Choroid plexus epithelial cell (primary cell): Measurements from ENCODE around the gene PPP1R14C.

Experiments used
- DNase-seq: peaks from one replicate; pipeline ENCODE4 v3.0.0-alpha.2; 2010; ENCODE audit warnings: low read depth
- H3K4me3 ChIP-seq: 2 replicates; pipeline ENCODE4 v1.5.1; 2011; ENCODE audit warnings: low read depth, mild to moderate bottlenecking, control low read depth, low read length, moderate library complexity
- TF ChIP-seq, protein P1 (sequence below): conservative IDR thresholded peaks from 2 replicates; pipeline ENCODE4 v1.5.1; 2011; ENCODE audit warnings: low read depth, mild to moderate bottlenecking, control low read depth, inconsistent platforms, low read length, moderate library complexity

Gene PPP1R14C

DNA sequence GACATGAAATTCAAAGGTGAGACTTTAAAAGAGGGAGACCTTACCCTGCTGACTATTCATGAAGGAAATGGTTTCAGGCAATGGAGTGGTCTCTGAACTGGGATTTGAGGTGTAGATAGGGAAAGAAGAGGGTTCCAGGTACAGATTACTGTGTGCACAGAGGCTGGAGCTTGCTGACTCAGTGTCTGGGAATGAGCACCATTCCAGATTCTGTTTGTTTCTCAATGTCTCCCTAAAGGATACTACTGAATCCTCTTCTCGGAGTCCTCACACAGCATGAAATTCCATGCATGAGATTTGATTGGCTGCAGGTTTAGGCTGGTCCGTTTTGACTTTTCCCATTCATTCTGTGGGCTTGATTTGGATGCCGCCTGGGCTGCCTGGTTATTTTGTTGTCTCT, 49.0 kb downstream of the PPP1R14C start:
- DNase-seq: peak; percentile 6
- H3K4me3 ChIP-seq: no peak overlapping the region
- TF ChIP-seq, protein P1, sequence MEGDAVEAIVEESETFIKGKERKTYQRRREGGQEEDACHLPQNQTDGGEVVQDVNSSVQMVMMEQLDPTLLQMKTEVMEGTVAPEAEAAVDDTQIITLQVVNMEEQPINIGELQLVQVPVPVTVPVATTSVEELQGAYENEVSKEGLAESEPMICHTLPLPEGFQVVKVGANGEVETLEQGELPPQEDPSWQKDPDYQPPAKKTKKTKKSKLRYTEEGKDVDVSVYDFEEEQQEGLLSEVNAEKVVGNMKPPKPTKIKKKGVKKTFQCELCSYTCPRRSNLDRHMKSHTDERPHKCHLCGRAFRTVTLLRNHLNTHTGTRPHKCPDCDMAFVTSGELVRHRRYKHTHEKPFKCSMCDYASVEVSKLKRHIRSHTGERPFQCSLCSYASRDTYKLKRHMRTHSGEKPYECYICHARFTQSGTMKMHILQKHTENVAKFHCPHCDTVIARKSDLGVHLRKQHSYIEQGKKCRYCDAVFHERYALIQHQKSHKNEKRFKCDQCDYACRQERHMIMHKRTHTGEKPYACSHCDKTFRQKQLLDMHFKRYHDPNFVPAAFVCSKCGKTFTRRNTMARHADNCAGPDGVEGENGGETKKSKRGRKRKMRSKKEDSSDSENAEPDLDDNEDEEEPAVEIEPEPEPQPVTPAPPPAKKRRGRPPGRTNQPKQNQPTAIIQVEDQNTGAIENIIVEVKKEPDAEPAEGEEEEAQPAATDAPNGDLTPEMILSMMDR: no peak

DNA sequence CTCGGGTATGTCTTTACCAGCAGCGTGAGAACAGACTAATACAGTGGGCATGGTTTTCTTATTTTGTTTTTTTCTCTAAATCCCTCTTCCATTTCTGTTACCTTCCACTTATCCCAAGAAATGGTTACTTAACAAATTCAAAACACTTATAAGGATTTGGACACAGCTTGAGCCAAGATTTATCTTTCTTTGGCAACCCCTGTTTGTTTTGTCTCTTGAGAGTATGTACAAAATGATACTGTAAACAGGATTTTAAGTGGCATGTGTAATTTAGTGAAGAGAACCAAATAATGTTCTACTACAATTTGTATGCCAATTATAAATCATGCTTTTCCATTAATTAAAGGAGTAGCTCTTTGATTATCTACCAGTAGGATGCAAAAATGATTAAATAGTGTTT, 51.4 kb downstream of the PPP1R14C start:
- no peak for DNase-seq
- H3K4me3 ChIP-seq: no peak overlapping the region
- TF ChIP-seq, protein P1: no peak

DNA sequence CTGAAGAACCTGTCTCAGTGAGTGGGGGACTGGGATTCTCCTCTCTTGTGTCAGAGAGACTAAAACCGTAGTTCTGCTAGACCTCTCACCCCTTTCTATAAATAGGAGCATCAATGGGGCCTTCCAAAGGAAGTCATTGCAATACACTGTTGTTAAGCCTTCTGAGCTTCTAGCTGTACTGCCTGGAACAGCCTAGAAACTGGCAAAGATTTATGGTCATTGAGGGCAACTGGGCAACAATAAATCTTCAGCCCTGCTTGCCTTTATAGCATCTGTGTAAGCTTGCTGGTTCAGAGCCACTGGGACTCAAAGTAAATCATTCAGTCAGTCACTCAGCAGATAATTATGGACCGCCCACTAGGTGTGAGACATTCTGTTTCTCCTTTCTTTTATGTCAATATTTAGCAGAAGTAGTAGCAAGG, 53.2 kb downstream of the PPP1R14C start:
- TF ChIP-seq, protein P1: no peak
- DNase-seq: no peak

DNA sequence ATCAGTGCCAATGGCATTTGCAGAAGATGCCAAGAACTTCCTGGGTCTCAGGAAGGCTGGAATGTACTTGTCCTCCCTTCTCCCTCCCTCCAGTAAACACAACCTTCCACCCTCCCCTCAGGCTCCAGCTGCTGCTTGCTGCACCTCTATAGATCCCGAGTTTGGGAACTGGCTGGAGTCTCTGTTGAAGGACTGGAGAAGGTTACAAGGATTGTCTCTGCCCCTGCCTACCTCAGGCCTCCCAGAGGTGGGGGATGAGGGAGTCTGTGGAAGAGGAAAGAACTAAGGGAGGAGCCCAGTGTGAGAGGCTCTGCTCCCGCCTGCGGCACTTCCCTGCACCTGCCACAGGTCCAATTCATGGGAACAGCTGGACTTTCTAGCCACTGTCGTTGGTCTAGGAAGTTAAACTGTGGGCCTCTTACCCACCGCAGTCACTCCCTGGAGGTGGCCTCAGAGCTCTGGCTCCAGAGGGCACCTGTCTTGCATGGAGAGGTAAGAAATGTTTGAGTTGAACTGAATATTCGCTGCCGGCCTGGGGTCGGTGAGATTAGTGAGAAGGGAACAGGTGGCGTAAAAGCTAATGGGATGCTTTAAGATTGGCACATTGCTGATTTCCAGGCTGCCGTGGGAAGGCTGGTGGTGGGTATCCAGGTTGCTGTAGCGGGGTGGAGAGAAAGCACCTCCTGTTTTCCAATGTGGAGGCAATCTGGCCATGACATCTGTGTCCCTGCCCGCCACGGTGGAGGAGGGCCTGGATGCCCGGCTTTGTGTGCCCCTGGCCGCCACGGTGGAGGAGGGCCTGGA, 54.3 kb downstream of the PPP1R14C start:
- TF ChIP-seq, protein P1: no peak
- H3K4me3 ChIP-seq: no peak overlapping the region
- DNase-seq: no peak

More for the DNA sequence above, 53.2 kb downstream of the PPP1R14C start:
- H3K4me3 ChIP-seq: no peak overlapping the region

DNA sequence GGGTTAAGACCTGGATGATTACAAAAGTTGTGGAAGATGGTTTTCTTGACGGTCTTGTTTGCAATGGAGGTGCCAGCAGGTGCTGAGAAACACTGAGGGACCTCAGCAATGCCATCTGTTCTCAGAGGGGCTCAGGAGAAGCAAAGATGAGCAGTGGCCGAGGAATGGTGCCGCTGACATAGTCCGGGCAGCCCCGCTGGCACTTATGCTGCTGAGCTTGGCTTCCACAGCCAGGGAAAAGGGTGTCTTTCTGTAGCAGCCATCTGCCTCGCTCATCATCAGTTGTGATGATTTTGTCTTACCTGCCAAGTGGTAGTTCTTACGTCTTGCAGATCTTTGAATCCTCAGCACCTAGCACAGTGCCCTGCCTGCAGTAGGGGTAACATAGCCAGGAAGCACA, 55.7 kb downstream of the PPP1R14C start:
- TF ChIP-seq, protein P1: no peak
- DNase-seq: no peak
- H3K4me3 ChIP-seq: no peak overlapping the region

DNA sequence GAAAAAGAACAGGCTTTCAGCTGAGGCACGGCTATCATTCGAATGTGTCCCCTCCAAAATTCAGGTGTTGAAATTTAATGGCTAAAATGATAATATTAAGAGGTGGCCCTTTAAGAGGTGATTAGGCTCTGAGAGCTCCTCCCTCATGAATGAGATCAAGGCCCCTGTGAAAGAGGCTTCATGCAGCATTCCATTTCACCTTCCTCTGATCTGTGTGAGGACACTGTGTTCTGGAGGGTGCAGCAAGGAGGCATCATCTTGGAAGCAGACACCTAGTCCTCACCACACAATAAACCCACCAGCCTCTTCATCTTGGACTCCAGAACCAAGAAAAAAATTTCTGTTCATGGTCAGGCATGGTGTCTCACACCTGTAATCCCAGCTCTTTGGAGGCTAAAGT, 56.4 kb downstream of the PPP1R14C start:
- no peak overlapping the region for H3K4me3 ChIP-seq
- TF ChIP-seq, protein P1: no peak
- no peak for DNase-seq
